ENCODE data around the gene TPCN2. TPM values are rescaled to one million over a fixed set of nuclear protein-coding genes. Genes with fewer than 3 reads are reported as not detected.

The TPCN2 gene
- total RNA-seq, 1 donor: 11.1 TPM

- H3K4me3 ChIP-seq (ENCODE audit: low read depth, low read length): no peak overlapping the region
- DNase-seq (ENCODE audit: low read depth): no peak
- no peak for TF ChIP-seq CTCF (IDR thresholded peaks at IDR 0.05; ENCODE audit: insufficient read depth, low read length)
Observed at GRCh38 chr11:69109101-69109500, 60.4 kb downstream of the TPCN2 start.

GRCh38 chr11:69110451-69110850 lies 61.7 kb downstream of the TPCN2 start:
- no peak for TF ChIP-seq CTCF (IDR thresholded peaks at IDR 0.05; ENCODE audit: insufficient read depth, low read length)
- H3K4me3 ChIP-seq (ENCODE audit: low read depth, low read length): no peak overlapping the region
- no peak for DNase-seq (ENCODE audit: low read depth)

GRCh38 chr11:69111624-69112542 lies 63.2 kb downstream of the TPCN2 start:
- DNase-seq (ENCODE audit: low read depth): no peak

GRCh38 chr11:69113226-69113625 lies 64.5 kb downstream of the TPCN2 start:
- H3K4me3 ChIP-seq (ENCODE audit: low read depth, low read length): no peak overlapping the region
- no peak for TF ChIP-seq CTCF (IDR thresholded peaks at IDR 0.05; ENCODE audit: insufficient read depth, low read length)
- DNase-seq (ENCODE audit: low read depth): no peak

More at GRCh38 chr11:69111624-69112542, 63.2 kb downstream of the TPCN2 start:
- TF ChIP-seq CTCF (IDR thresholded peaks at IDR 0.05; ENCODE audit: insufficient read depth, low read length): no peak
- H3K4me3 ChIP-seq (ENCODE audit: low read depth, low read length): no peak overlapping the region

GRCh38 chr11:69113646-69114340 lies 65.1 kb downstream of the TPCN2 start:
- TF ChIP-seq CTCF (IDR thresholded peaks at IDR 0.05; ENCODE audit: insufficient read depth, low read length): no peak
- DNase-seq (ENCODE audit: low read depth): no peak

GRCh38 chr11:69114362-69114761 lies 65.6 kb downstream of the TPCN2 start:
- no peak for DNase-seq (ENCODE audit: low read depth)
- H3K4me3 ChIP-seq (ENCODE audit: low read depth, low read length): no peak overlapping the region
- no peak for TF ChIP-seq CTCF (IDR thresholded peaks at IDR 0.05; ENCODE audit: insufficient read depth, low read length)

More at GRCh38 chr11:69113646-69114340, 65.1 kb downstream of the TPCN2 start:
- no peak overlapping the region for H3K4me3 ChIP-seq (ENCODE audit: low read depth, low read length)

All from fibroblast of the aortic adventitia (primary cell).